ENCODE data around the gene TGFBR2. TPM values are rescaled to one million over a fixed set of nuclear protein-coding genes. Genes with fewer than 3 reads are reported as not detected.

Gene TGFBR2
- total and polyA plus RNA-seq, 8 donors = 109 to 269 (median 122) TPM

- Histone ChIP-seq H3K27me3 (no peaks in the 10 kb centered on the region), H3K36me3 (peaks cover 0 to 36% of the 10 kb centered on the region in 2 donors), H3K27ac (peak overlapping the region; percentile 24 to 66), H3K4me1 (peaks cover 37 to 100% of the 10 kb centered on the region in 2 donors), H3K4me3 (no peak overlapping the region), H3K9me3 (no peaks in the 10 kb centered on the region)
- ATAC-seq (peak; percentile 11), DNase-seq (no peak)
- intact Hi-C loops (cut with DNase I) = no loop called here
- no peak for TF ChIP-seq CTCF (IDR thresholded peaks at IDR 0.05)
These were observed 19.4 kb downstream of the TGFBR2 start for GRCh38 chr3:30625541-30626438.

GRCh38 chr3:30626443-30627180, 20.2 kb downstream of the TGFBR2 start:
- peak overlapping the region; percentile 24 to 66 for H3K27ac ChIP-seq
- peaks cover 0 to 36% of the 10 kb centered on the region in 2 donors for H3K36me3 ChIP-seq
- no peak overlapping the region for H3K4me3 ChIP-seq
- peaks cover 42 to 100% of the 10 kb centered on the region in 2 donors for H3K4me1 ChIP-seq
- DNase-seq (peak in 1 of 4 donors; percentile 57), ATAC-seq (peak; percentile 13)
- no peak for TF ChIP-seq CTCF (IDR thresholded peaks at IDR 0.05)
- H3K9me3 ChIP-seq = no peaks in the 10 kb centered on the region
- intact Hi-C loops (cut with DNase I) = no loop called here
- no peaks in the 10 kb centered on the region for H3K27me3 ChIP-seq

GRCh38 chr3:30628205-30628900, 22.0 kb downstream of the TGFBR2 start:
- Histone ChIP-seq H3K27me3 (no peaks in the 10 kb centered on the region), H3K4me1 (peaks cover 35 to 100% of the 10 kb centered on the region in 2 donors), H3K36me3 (peaks cover 0 to 33% of the 10 kb centered on the region in 2 donors), H3K9me3 (no peaks in the 10 kb centered on the region), H3K4me3 (no peak overlapping the region), H3K27ac (peak overlapping the region; percentile 36 to 90)
- no peak for ATAC-seq
- TF ChIP-seq CTCF (IDR thresholded peaks at IDR 0.05) = no peak
- DNase-seq = no peak
- intact Hi-C loops (cut with DNase I) = no loop called here

- peak in 1 of 2 donors; percentile 16 for TF ChIP-seq CTCF (IDR thresholded peaks at IDR 0.05)
- H3K36me3 ChIP-seq = peaks cover 0 to 26% of the 10 kb centered on the region in 2 donors
- H3K27me3 ChIP-seq = no peaks in the 10 kb centered on the region
- H3K4me3 ChIP-seq = no peak overlapping the region
- DNase-seq = no peak
- no peaks in the 10 kb centered on the region for H3K9me3 ChIP-seq
- intact Hi-C loops (cut with DNase I) = no loop called here
- H3K4me1 ChIP-seq = peaks cover 35 to 100% of the 10 kb centered on the region in 2 donors
- peak; percentile 62 for ATAC-seq
- peak overlapping the region; percentile 36 to 90 for H3K27ac ChIP-seq
These were observed 22.6 kb downstream of the TGFBR2 start for GRCh38 chr3:30628901-30629590.

Measured in left lung (tissue), 10 donors.